ENCODE results near the gene STARD7.

GRCh38 chr2:96175951-96176350 lies 32.7 kb downstream of the STARD7 start:
- no peak for TF ChIP-seq ZZZ3 (IDR thresholded peaks at IDR 0.05; ENCODE audit: control insufficient read depth, insufficient read length, low read depth)
- no peak for TF ChIP-seq POLR2A (IDR thresholded peaks at IDR 0.05; ENCODE audit: low read depth, low read length)
- TF ChIP-seq, protein P1, sequence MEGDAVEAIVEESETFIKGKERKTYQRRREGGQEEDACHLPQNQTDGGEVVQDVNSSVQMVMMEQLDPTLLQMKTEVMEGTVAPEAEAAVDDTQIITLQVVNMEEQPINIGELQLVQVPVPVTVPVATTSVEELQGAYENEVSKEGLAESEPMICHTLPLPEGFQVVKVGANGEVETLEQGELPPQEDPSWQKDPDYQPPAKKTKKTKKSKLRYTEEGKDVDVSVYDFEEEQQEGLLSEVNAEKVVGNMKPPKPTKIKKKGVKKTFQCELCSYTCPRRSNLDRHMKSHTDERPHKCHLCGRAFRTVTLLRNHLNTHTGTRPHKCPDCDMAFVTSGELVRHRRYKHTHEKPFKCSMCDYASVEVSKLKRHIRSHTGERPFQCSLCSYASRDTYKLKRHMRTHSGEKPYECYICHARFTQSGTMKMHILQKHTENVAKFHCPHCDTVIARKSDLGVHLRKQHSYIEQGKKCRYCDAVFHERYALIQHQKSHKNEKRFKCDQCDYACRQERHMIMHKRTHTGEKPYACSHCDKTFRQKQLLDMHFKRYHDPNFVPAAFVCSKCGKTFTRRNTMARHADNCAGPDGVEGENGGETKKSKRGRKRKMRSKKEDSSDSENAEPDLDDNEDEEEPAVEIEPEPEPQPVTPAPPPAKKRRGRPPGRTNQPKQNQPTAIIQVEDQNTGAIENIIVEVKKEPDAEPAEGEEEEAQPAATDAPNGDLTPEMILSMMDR (IDR thresholded peaks at IDR 0.05 in 2 of 3, conservative IDR thresholded peaks at IDR 0.05 in 1 of 3; ENCODE audit: control insufficient read depth in 2 of 3, extremely low read depth in 1 of 3, insufficient read depth in 1 of 3, low read depth in 3 of 3, low read length in 3 of 3) = no peak

Data from GM12878 (cell line).